ENCODE measurements around the gene DUSP9.

The DUSP9 gene

DNA sequence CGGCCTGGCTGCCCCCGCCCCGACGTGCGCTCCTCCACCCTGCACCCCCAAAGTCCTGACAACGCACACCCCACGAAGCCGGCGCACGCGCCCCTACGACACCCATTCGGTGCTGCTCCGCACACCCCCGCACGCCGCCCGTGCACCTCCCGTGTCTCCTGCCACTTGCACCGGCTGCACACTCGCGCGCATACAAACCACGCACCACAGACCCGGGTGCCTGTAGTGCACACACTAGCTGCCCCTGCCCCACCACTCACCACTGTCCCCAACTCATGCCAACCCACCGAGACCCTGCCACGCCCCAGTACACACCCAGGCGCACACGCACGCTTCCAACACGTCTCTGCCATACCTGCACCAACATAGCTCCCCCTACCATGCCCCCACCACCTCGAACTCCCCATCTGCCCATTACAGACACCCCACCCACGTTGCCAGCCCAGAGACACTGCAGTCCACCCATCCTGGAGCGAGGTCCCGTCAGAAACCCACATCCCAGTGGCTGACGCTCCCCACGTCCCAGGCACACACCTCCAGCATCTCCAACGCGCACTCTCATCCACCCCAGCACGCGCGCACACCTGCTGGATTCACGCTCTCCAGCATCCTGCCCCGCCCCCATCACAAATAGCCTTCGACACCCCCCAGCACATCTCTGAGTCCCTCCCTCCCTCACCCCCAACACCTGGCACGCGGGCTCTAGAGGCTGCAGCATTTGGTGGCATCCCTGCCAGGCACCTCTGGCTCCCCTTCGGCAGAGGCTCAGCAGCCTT, 4.2 kb upstream of the DUSP9 start (continued):
- TF ChIP-seq ZNF274 (IDR thresholded peaks at IDR 0.05; ENCODE audit: low read length) (no peak), ZNF274 (tag by site-specific recombination; IDR thresholded peaks at IDR 0.05; ENCODE audit: borderline replicate concordance) (no peak), ZFHX2 (tag by site-specific recombination; conservative IDR thresholded peaks at IDR 0.05) (peak; percentile 88), GLI4 (tag by site-specific recombination; IDR thresholded peaks at IDR 0.05) (0 out of 2 replicates have a peak, but pooled peaks have one; percentile 21), ZNF639 (tag by site-specific recombination; IDR thresholded peaks at IDR 0.05) (no peak), ZNF138 (tag by site-specific recombination; IDR thresholded peaks at IDR 0.05; ENCODE audit: borderline replicate concordance) (no peak), ZNF175 (tag by site-specific recombination; IDR thresholded peaks at IDR 0.05) (no peak), ZNF692 (tag by site-specific recombination; IDR thresholded peaks at IDR 0.05) (no peak), ZIC2 (tag by site-specific recombination; IDR thresholded peaks at IDR 0.05) (peak; percentile 45), REPIN1 (tag by site-specific recombination; IDR thresholded peaks at IDR 0.05; ENCODE audit: low read depth) (no peak), ZNF544 (tag by site-specific recombination; IDR thresholded peaks at IDR 0.05) (no peak), ZNF280C (tag by site-specific recombination; IDR thresholded peaks at IDR 0.05) (no peak), SP7 (tag by site-specific recombination; IDR thresholded peaks at IDR 0.05) (no peak), TRIM28 (IDR thresholded peaks at IDR 0.05; ENCODE audit: borderline replicate concordance, low read length) (no peak), ZNF830 (tag by site-specific recombination; IDR thresholded peaks at IDR 0.05; ENCODE audit: low read depth) (no peak), ZNF600 (tag by site-specific recombination; IDR thresholded peaks at IDR 0.05) (peak; percentile 67), ZNF580 (tag by site-specific recombination; IDR thresholded peaks at IDR 0.05) (no peak), ZNF16 (tag by site-specific recombination; IDR thresholded peaks at IDR 0.05; ENCODE audit: low read depth) (no peak)
- TF ChIP-seq, protein P1, sequence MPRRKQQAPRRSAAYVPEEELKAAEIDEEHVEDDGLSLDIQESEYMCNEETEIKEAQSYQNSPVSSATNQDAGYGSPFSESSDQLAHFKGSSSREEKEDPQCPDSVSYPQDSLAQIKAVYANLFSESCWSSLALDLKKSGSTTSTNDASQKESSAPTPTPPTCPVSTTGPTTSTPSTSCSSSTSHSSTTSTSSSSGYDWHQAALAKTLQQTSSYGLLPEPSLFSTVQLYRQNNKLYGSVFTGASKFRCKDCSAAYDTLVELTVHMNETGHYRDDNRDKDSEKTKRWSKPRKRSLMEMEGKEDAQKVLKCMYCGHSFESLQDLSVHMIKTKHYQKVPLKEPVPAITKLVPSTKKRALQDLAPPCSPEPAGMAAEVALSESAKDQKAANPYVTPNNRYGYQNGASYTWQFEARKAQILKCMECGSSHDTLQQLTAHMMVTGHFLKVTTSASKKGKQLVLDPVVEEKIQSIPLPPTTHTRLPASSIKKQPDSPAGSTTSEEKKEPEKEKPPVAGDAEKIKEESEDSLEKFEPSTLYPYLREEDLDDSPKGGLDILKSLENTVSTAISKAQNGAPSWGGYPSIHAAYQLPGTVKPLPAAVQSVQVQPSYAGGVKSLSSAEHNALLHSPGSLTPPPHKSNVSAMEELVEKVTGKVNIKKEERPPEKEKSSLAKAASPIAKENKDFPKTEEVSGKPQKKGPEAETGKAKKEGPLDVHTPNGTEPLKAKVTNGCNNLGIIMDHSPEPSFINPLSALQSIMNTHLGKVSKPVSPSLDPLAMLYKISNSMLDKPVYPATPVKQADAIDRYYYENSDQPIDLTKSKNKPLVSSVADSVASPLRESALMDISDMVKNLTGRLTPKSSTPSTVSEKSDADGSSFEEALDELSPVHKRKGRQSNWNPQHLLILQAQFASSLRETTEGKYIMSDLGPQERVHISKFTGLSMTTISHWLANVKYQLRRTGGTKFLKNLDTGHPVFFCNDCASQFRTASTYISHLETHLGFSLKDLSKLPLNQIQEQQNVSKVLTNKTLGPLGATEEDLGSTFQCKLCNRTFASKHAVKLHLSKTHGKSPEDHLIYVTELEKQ (tag by site-specific recombination; IDR thresholded peaks at IDR 0.05; ENCODE audit: borderline replicate concordance) = no peak
- TF ChIP-seq, protein P2, sequence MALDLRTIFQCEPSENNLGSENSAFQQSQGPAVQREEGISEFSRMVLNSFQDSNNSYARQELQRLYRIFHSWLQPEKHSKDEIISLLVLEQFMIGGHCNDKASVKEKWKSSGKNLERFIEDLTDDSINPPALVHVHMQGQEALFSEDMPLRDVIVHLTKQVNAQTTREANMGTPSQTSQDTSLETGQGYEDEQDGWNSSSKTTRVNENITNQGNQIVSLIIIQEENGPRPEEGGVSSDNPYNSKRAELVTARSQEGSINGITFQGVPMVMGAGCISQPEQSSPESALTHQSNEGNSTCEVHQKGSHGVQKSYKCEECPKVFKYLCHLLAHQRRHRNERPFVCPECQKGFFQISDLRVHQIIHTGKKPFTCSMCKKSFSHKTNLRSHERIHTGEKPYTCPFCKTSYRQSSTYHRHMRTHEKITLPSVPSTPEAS (tag by site-specific recombination; IDR thresholded peaks at IDR 0.05) = peak; percentile 50; the same call in 1 of the 2 replicates
- TF ChIP-seq, protein P3, sequence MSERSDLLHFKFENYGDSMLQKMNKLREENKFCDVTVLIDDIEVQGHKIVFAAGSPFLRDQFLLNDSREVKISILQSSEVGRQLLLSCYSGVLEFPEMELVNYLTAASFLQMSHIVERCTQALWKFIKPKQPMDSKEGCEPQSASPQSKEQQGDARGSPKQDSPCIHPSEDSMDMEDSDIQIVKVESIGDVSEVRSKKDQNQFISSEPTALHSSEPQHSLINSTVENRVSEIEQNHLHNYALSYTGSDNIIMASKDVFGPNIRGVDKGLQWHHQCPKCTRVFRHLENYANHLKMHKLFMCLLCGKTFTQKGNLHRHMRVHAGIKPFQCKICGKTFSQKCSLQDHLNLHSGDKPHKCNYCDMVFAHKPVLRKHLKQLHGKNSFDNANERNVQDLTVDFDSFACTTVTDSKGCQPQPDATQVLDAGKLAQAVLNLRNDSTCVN (tag by site-specific recombination; optimal IDR thresholded peaks at IDR 0.05) = peak; percentile 35
- TF ChIP-seq, protein P4, sequence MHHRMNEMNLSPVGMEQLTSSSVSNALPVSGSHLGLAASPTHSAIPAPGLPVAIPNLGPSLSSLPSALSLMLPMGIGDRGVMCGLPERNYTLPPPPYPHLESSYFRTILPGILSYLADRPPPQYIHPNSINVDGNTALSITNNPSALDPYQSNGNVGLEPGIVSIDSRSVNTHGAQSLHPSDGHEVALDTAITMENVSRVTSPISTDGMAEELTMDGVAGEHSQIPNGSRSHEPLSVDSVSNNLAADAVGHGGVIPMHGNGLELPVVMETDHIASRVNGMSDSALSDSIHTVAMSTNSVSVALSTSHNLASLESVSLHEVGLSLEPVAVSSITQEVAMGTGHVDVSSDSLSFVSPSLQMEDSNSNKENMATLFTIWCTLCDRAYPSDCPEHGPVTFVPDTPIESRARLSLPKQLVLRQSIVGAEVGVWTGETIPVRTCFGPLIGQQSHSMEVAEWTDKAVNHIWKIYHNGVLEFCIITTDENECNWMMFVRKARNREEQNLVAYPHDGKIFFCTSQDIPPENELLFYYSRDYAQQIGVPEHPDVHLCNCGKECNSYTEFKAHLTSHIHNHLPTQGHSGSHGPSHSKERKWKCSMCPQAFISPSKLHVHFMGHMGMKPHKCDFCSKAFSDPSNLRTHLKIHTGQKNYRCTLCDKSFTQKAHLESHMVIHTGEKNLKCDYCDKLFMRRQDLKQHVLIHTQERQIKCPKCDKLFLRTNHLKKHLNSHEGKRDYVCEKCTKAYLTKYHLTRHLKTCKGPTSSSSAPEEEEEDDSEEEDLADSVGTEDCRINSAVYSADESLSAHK (tag by site-specific recombination; IDR thresholded peaks at IDR 0.05) = no peak

All from HEK293 (cell line).